H1 (cell line): ENCODE results near the gene LIFR. TPM values are rescaled to one million over a fixed set of nuclear protein-coding genes. Genes with fewer than 3 reads are reported as not detected.

Source experiments
- ASH2L ChIP-seq: fragments of 200-600, 300-600 bp; sonication (generic); IDR thresholded peaks from one replicate; pipeline ENCODE4 v1.7.1; 2017; ENCODE audit warnings: low read length
- CBX5 ChIP-seq: fragments of 300-800, 300-1000 bp; sonication (generic); IDR thresholded peaks from 2 replicates; pipeline ENCODE4 v1.7.1; 2016; ENCODE audit warnings: antibody characterized with exemption, low read length, low read depth
- CHD2 ChIP-seq: IDR thresholded peaks from 2 replicates; pipeline ENCODE4 v1.6.1; 2012; ENCODE audit warnings: low read length, improper control_type of control experiment
- CHD7 ChIP-seq: fragments of 300-600 bp; sonication (generic); IDR thresholded peaks from 2 replicates; pipeline ENCODE4 v1.7.1; 2012; ENCODE audit warnings: low read length, moderate library complexity, mild to moderate bottlenecking, inconsistent platforms; ENCODE audit not compliant: insufficient replicate concordance
- HDAC2 ChIP-seq, 2 experiments: fragments of 300-600 bp in 1 of 2; sonication (generic) in 1 of 2; IDR thresholded peaks; 2 replicates each; pipeline ENCODE4 v1.6.1; 2011 to 2012; ENCODE audit warnings: low read depth in 2 of 2, low read length in 2 of 2, mild to moderate bottlenecking in 2 of 2, moderate library complexity in 2 of 2, borderline replicate concordance in 1 of 2, inconsistent platforms in 1 of 2
- MAFK ChIP-seq: IDR thresholded peaks from 2 replicates; pipeline ENCODE4 v1.6.1; 2012; ENCODE audit warnings: low read depth, mild to moderate bottlenecking, improper control_type of control experiment, low read length
- RBBP5 ChIP-seq: IDR thresholded peaks from 2 replicates; pipeline ENCODE4 v1.7.1; 2012; ENCODE audit warnings: low read depth, mild to moderate bottlenecking, inconsistent platforms, low read length, moderate library complexity, borderline replicate concordance
- RXRA ChIP-seq: IDR thresholded peaks from 2 replicates; pipeline ENCODE4 v1.6.1; 2011; ENCODE audit warnings: low read depth, mild to moderate bottlenecking, low read length, moderate library complexity; ENCODE audit not compliant: insufficient read depth
- TEAD4 ChIP-seq: IDR thresholded peaks from 2 replicates; pipeline ENCODE4 v1.6.1; 2012; ENCODE audit warnings: low read depth, low read length, inconsistent platforms, mixed read lengths
- polyA plus RNA-seq, 7 experiments: library from polyadenylated mRNA; depleted of rRNA in 3 of 7; stranded (reverse) in 5 of 7; unstranded in 2 of 7; fragments of >200 nt in 5 of 7; fragments of 200-250 nt in 2 of 7; gene quantifications; 1 replicate in 5 of 7; 2 replicates in 1 of 7; 4 replicates in 1 of 7; pipeline versions ENCODE4 v1.2.1 to v1.2.3, GENCODE V29; 2011 to 2013; ENCODE audit warnings: missing spikeins in 2 of 7, mixed read lengths in 2 of 7
- total RNA-seq: library from RNA; stranded (reverse); fragmentation: NEBNext Ultra II Directional; extraction: Animal tissue kit (Norgen Biotek cat#: 25700); gene quantifications from 2 replicates; pipeline ENCODE4 v1.2.1, GENCODE V29; 2021

Gene LIFR
- total and polyA plus RNA-seq, 2 of the 8 experiments (the other 6 are each of a cell fraction or from before 2014, with no cell fraction given) = 2.0 to 18.9 TPM

GRCh38 chr5:38518341-38518740 lies 38.1 kb downstream of the LIFR start (continued):
- TF ChIP-seq CHD7 = no peak
- no peak for TF ChIP-seq RBBP5
- TF ChIP-seq RXRA = no peak
- TF ChIP-seq CHD2 = no peak
- no peak for TF ChIP-seq HDAC2 (IDR thresholded peaks at IDR 0.05; ENCODE audit: borderline replicate concordance in 1 of 2, low read depth in 2 of 2, low read length in 2 of 2)
- no peak for TF ChIP-seq TEAD4
- no peak for TF ChIP-seq ASH2L
- TF ChIP-seq CBX5 = no peak
- no peak for TF ChIP-seq MAFK
